Body of pancreas (tissue), 4 donors: ENCODE measurements around the gene TMEM242.

Experiments
- CTCF ChIP-seq, 7 experiments: fragments of 450-650 bp in 4 of 7; fragments of 200-600 bp in 3 of 7; sonication (generic) in 3 of 7; IDR thresholded peaks; one replicate each; pipeline ENCODE4 v1.5.1; 2016 to 2019; ENCODE audit warnings: antibody characterized with exemption in 7 of 7
- POLR2A ChIP-seq, 3 donors: fragments of 450-650 bp; IDR thresholded peaks; one replicate each; pipeline ENCODE4 v1.6.1; 2016; ENCODE audit warnings: antibody characterized with exemption in 3 of 3, mild to moderate bottlenecking in 2 of 3

GRCh38 chr6:157244175-157244574 lies 79.1 kb downstream of the TMEM242 start:
- TF ChIP-seq POLR2A (IDR thresholded peaks at IDR 0.05) (no peak), CTCF (IDR thresholded peaks at IDR 0.05) (no peak)
